Osteoblast (primary cell): ENCODE data around the gene SEC31A. TPM values are rescaled to one million over a fixed set of nuclear protein-coding genes. Genes with fewer than 3 reads are reported as not detected.

ENCODE experiments used
- DNase-seq: peaks from one replicate; pipeline ENCODE4 v3.0.0; 2011; ENCODE audit warnings: low spot score, mixed read lengths; ENCODE audit not compliant: insufficient read length; ENCODE audit errors: missing footprints
- H2AFZ ChIP-seq: 2 replicates; pipeline ENCODE4 v1.6.0; 2011; ENCODE audit warnings: mild to moderate bottlenecking, low read length
- H3K27ac ChIP-seq: 2 replicates; pipeline ENCODE4 v1.5.1; 2011; ENCODE audit warnings: mild to moderate bottlenecking, low read depth, low read length, moderate library complexity
- H3K27me3 ChIP-seq: 2 replicates; pipeline ENCODE4 v1.6.0; 2012; ENCODE audit warnings: mild to moderate bottlenecking, control low read depth, inconsistent platforms, low read length, moderate library complexity; ENCODE audit not compliant: insufficient read depth
- H3K36me3 ChIP-seq: 2 replicates; pipeline ENCODE4 v1.5.1; 2011; ENCODE audit warnings: mild to moderate bottlenecking, low read length, control low read depth, moderate library complexity; ENCODE audit not compliant: insufficient read depth
- H3K4me1 ChIP-seq: 2 replicates; pipeline ENCODE4 v1.5.1; 2011; ENCODE audit warnings: mild to moderate bottlenecking, low read length, control low read depth, moderate library complexity; ENCODE audit not compliant: insufficient read depth
- H3K4me2 ChIP-seq: 2 replicates; pipeline ENCODE4 v1.6.0; 2011; ENCODE audit warnings: mild to moderate bottlenecking, low read length; ENCODE audit not compliant: insufficient read depth
- H3K4me3 ChIP-seq: fragments of 200-600 bp; sonication (generic); 3 replicates; pipeline ENCODE4 v1.5.1; 2012; ENCODE audit warnings: mild to moderate bottlenecking, low read length, inconsistent platforms; ENCODE audit not compliant: insufficient read depth
- H3K79me2 ChIP-seq: 2 replicates; pipeline ENCODE4 v1.6.0; 2012; ENCODE audit warnings: mild to moderate bottlenecking, low read length, control low read depth, inconsistent platforms; ENCODE audit not compliant: insufficient read depth
- H3K9me3 ChIP-seq: 2 replicates; pipeline ENCODE4 v1.5.1; 2011; ENCODE audit warnings: low read depth, low read length, control low read depth
- H4K20me1 ChIP-seq: 2 replicates; pipeline ENCODE4 v1.6.0; 2012; ENCODE audit warnings: mild to moderate bottlenecking, low read length, control low read depth; ENCODE audit not compliant: insufficient read depth
- total RNA-seq: library from RNA; depleted of rRNA; stranded (reverse); fragments of >200 nt; gene quantifications from 2 replicates; pipeline ENCODE4 v1.2.3, GENCODE V29; 2012
- TF ChIP-seq, protein P1 (sequence below): IDR thresholded peaks from 2 replicates; pipeline ENCODE4 v1.5.1; 2011; ENCODE audit warnings: mild to moderate bottlenecking, low read depth, low read length, moderate library complexity; ENCODE audit errors: extremely low read depth

SEC31A gene
- total RNA-seq, 1 donor = 487 TPM

DNA sequence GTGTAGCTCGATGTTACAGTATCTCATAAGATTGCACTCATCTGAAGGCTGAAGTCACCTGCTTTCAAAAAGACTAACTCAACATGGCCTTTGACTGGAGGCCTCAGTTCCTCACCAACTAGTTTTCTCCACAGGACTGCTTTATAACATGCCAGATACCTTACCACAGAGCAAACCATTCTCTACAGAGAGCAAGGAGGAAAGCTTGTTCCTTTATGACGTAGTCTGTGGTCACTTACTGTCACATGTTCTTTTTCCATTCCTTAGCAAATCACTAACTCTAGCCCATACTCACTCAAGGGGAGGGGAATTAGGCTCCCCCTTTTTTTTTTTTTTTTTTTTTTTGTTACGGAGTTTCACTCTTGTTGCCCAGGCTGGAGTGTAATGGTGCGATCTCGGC is 12.8 kb upstream of the SEC31A start:
- Histone ChIP-seq H2AFZ (no peak overlapping the region), H3K4me1 (peaks cover 10% of the 10 kb centered on the region), H3K27ac (no peak overlapping the region), H3K4me2 (no peak overlapping the region), H4K20me1 (peaks cover 6% of the 10 kb centered on the region), H3K79me2 (peaks cover 30% of the 10 kb centered on the region), H3K27me3 (no peaks in the 10 kb centered on the region), H3K9me3 (no peaks in the 10 kb centered on the region), H3K4me3 (no peak overlapping the region), H3K36me3 (no peaks in the 10 kb centered on the region)
- TF ChIP-seq, protein P1, sequence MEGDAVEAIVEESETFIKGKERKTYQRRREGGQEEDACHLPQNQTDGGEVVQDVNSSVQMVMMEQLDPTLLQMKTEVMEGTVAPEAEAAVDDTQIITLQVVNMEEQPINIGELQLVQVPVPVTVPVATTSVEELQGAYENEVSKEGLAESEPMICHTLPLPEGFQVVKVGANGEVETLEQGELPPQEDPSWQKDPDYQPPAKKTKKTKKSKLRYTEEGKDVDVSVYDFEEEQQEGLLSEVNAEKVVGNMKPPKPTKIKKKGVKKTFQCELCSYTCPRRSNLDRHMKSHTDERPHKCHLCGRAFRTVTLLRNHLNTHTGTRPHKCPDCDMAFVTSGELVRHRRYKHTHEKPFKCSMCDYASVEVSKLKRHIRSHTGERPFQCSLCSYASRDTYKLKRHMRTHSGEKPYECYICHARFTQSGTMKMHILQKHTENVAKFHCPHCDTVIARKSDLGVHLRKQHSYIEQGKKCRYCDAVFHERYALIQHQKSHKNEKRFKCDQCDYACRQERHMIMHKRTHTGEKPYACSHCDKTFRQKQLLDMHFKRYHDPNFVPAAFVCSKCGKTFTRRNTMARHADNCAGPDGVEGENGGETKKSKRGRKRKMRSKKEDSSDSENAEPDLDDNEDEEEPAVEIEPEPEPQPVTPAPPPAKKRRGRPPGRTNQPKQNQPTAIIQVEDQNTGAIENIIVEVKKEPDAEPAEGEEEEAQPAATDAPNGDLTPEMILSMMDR = no peak
- DNase-seq = no peak

DNA sequence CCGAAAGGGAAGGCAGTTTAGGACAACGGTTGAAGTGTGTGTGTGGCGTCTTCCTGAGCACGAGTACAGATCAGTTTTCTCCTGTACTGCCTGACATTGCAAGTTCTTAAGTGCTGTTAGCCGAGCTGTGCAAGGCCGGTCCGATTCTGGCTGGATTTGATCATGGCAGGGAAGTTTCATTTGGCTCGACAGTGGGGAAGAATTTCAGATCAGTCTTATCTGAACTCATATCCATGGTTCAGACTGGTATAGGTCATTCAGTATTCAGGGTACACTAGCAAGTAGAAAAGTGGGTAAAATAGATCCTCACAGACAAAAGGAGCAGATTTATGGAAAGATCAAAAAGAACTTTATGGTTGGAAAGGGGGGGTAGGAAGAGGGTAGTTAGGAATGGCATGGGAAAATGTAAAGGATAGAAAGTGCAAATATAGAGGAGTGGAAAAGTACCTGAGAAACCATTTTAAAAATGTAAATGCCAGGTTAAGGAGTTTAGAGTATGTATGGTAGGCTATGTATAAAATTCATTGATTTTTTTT is 10.3 kb upstream of the SEC31A start:
- Histone ChIP-seq H3K27me3 (no peaks in the 10 kb centered on the region), H4K20me1 (peaks cover 10% of the 10 kb centered on the region), H3K79me2 (peaks cover 53% of the 10 kb centered on the region), H3K4me3 (peak overlapping the region; percentile 83), H2AFZ (peak overlapping the region; percentile 78), H3K4me2 (peak overlapping the region; percentile 91), H3K27ac (peak overlapping the region; percentile 100), H3K9me3 (no peaks in the 10 kb centered on the region), H3K36me3 (peaks cover 12% of the 10 kb centered on the region), H3K4me1 (peaks cover 25% of the 10 kb centered on the region)
- TF ChIP-seq, protein P1 = no peak
- DNase-seq = peak; percentile 53

DNA sequence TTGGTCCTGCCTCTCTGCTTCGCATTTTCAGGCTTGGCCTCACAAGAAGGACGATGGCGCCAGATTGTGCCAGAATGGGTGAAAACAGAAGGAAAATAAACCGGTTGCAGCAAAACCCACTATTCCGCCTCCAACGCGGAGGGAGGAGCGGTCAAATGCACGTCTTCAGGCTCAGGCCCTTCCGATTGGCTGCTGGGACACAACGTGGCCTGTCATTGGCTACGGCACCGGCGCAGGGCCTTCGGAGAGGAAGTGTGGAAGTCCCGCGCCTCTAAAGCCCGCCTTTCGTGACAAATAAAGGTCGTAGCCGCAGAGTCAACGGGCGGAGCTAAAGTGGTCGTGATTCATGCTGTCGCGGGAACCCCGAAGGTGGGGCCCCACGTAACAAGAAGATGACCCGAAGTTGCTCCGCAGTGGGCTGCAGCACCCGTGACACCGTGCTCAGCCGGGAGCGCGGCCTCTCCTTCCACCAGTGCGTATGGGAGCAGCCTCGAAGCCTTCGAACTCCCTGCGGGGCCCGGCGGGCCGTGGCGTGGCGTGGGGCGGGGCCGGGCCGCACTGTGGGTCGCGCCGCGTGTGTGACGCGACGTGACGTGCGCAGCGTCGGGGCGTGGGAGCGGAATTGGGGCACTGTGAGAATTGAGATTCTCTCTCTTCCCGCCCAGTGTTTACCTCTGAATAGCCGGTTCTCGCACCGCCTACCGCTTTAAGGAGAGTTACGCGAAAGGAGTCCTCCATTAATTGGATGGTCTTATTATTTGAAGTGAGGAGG is 9.6 kb upstream of the SEC31A start, which contains the start of gene THAP9:
Gene THAP9, plus strand, starts transcription at position 325 of the 772 bp plus-strand sequence. Its CDS starts 68 bp downstream, at position 393.
- Histone ChIP-seq H3K27me3 (no peaks in the 10 kb centered on the region), H3K36me3 (peaks cover 16% of the 10 kb centered on the region), H4K20me1 (peaks cover 10% of the 10 kb centered on the region), H3K79me2 (peaks cover 60% of the 10 kb centered on the region), H3K27ac (peak within 1 kb of the TSS; percentile 100), H3K9me3 (no peaks in the 10 kb centered on the region), H3K4me3 (peak within 1 kb of the TSS; percentile 83), H2AFZ (peak within 1 kb of the TSS; percentile 78), H3K4me2 (peak within 1 kb of the TSS; percentile 95), H3K4me1 (peaks cover 24% of the 10 kb centered on the region)
- peak; percentile 97 for DNase-seq
- TF ChIP-seq, protein P1 = no peak

DNA sequence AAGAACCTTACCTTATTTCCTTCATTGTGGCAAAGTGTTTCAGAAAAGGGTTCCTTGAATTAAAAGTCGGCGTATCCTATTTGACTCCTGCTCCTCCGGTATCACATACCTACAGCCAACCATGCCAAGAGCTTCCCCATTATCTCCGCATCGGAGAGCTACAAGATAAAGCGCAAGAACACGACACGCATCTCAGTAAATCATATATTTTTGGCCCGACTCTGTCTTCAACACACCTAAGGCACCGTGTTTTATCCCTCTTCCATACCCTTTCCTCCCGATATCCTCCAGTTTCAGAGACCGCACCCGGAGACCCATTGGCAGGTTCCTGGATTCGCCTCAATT is 9.1 kb upstream of the SEC31A start:
- TF ChIP-seq, protein P1 = no peak
- peak overlapping the region; percentile 83 for H3K4me3 ChIP-seq
- no peak for DNase-seq

More for the DNA sequence above, 9.1 kb upstream of the SEC31A start:
- H2AFZ ChIP-seq = peak overlapping the region; percentile 52
- H4K20me1 ChIP-seq = peaks cover 10% of the 10 kb centered on the region
- peaks cover 22% of the 10 kb centered on the region for H3K36me3 ChIP-seq
- peaks cover 21% of the 10 kb centered on the region for H3K4me1 ChIP-seq
- H3K27me3 ChIP-seq = no peaks in the 10 kb centered on the region
- no peaks in the 10 kb centered on the region for H3K9me3 ChIP-seq
- peak overlapping the region; percentile 95 for H3K4me2 ChIP-seq
- H3K79me2 ChIP-seq = peaks cover 64% of the 10 kb centered on the region
- H3K27ac ChIP-seq = peak overlapping the region; percentile 100
